ENCODE measurements around the gene TIFAB.

The TIFAB gene

DNA sequence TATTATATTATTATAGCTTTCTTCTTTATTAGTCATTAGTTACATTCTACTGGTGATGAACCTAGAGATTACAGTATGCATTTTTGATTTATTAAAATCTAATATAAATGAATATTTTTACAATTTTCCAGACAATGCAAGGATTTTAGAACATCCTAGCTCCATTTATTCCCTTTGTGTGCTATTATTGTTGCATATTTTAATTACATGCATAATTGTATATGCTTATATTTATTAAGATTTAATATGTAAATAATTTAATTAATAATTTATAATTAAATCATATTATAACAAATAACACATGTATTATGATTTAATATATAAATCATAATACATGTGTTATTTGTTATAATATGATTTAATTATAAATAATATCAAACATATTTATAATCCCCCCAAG is 29.7 kb downstream of the TIFAB start:
- H3K79me2 ChIP-seq (ENCODE audit: insufficient read depth, low read length), result no peaks in the 10 kb centered on the region
- no peak overlapping the region for H3K4me3 ChIP-seq (ENCODE audit: low read depth in 1 of 2, low read length in 2 of 2)
- H3K27me3 ChIP-seq (ENCODE audit: insufficient read depth, low read length, poor library complexity), result no peaks in the 10 kb centered on the region
- H3K36me3 ChIP-seq (ENCODE audit: insufficient read depth, low read length), result no peaks in the 10 kb centered on the region
- DNase-seq (no peak), ATAC-seq (ENCODE audit: insufficient read depth, low read depth) (no peak)
- no peak overlapping the region for H3K4me2 ChIP-seq (ENCODE audit: insufficient read depth, low read length)
- H3K27ac ChIP-seq (ENCODE audit: low read length), result no peak overlapping the region
- peaks cover 31% of the 10 kb centered on the region for H3K4me1 ChIP-seq (ENCODE audit: insufficient read depth, low read length)
- H4K20me1 ChIP-seq (ENCODE audit: insufficient read depth, low read length), result no peaks in the 10 kb centered on the region
- peaks cover 2% of the 10 kb centered on the region for H3K9me3 ChIP-seq (ENCODE audit: insufficient read depth, low read length, severe bottlenecking)
- no peak overlapping the region for H2AFZ ChIP-seq (ENCODE audit: low read depth, low read length)
- H3K9ac ChIP-seq (ENCODE audit: low read depth, low read length), result no peak overlapping the region
- TF ChIP-seq, protein P1, sequence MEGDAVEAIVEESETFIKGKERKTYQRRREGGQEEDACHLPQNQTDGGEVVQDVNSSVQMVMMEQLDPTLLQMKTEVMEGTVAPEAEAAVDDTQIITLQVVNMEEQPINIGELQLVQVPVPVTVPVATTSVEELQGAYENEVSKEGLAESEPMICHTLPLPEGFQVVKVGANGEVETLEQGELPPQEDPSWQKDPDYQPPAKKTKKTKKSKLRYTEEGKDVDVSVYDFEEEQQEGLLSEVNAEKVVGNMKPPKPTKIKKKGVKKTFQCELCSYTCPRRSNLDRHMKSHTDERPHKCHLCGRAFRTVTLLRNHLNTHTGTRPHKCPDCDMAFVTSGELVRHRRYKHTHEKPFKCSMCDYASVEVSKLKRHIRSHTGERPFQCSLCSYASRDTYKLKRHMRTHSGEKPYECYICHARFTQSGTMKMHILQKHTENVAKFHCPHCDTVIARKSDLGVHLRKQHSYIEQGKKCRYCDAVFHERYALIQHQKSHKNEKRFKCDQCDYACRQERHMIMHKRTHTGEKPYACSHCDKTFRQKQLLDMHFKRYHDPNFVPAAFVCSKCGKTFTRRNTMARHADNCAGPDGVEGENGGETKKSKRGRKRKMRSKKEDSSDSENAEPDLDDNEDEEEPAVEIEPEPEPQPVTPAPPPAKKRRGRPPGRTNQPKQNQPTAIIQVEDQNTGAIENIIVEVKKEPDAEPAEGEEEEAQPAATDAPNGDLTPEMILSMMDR (IDR thresholded peaks at IDR 0.05; ENCODE audit: borderline replicate concordance, extremely low read depth, low read length, poor library complexity, severe bottlenecking), result no peak
- TF ChIP-seq EZH2 (IDR thresholded peaks at IDR 0.05; ENCODE audit: borderline replicate concordance, low read depth, low read length, severe bottlenecking), result no peak

DNA sequence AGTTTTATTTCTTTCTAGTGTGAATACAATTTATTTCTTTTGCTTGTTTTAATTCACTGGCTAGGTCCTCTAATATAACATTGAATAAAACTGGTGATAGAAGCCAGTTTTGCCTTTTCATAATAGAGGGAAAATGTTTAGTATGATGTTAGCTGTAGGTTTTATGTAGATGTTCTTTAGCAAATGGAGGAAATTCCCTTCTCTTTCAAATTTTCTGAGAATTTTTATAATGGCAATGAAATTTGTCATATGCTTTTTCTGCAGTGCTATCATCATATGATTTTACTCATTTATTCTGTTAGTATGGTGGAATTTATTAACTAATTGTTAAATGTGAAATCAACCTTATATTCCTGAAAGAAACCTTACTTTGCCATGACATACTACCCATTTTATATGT is 35.1 kb downstream of the TIFAB start:
- no peaks in the 10 kb centered on the region for H3K27me3 ChIP-seq (ENCODE audit: insufficient read depth, low read length, poor library complexity)
- DNase-seq, result no peak
- no peak overlapping the region for H3K4me2 ChIP-seq (ENCODE audit: insufficient read depth, low read length)
- TF ChIP-seq, protein P1 (IDR thresholded peaks at IDR 0.05; ENCODE audit: borderline replicate concordance, extremely low read depth, low read length, poor library complexity, severe bottlenecking), result no peak
- TF ChIP-seq EZH2 (IDR thresholded peaks at IDR 0.05; ENCODE audit: borderline replicate concordance, low read depth, low read length, severe bottlenecking), result no peak
- H2AFZ ChIP-seq (ENCODE audit: low read depth, low read length), result no peak overlapping the region
- no peak overlapping the region for H3K27ac ChIP-seq (ENCODE audit: low read length)
- no peak overlapping the region for H3K4me3 ChIP-seq (ENCODE audit: low read depth in 1 of 2, low read length in 2 of 2)
- H3K9me3 ChIP-seq (ENCODE audit: insufficient read depth, low read length, severe bottlenecking), result peaks cover 2% of the 10 kb centered on the region
- H3K4me1 ChIP-seq (ENCODE audit: insufficient read depth, low read length), result no peaks in the 10 kb centered on the region
- H3K79me2 ChIP-seq (ENCODE audit: insufficient read depth, low read length), result no peaks in the 10 kb centered on the region
- no peak for ATAC-seq (ENCODE audit: insufficient read depth, low read depth)
- no peak overlapping the region for H3K9ac ChIP-seq (ENCODE audit: low read depth, low read length)
- H4K20me1 ChIP-seq (ENCODE audit: insufficient read depth, low read length), result no peaks in the 10 kb centered on the region
- no peaks in the 10 kb centered on the region for H3K36me3 ChIP-seq (ENCODE audit: insufficient read depth, low read length)

DNA sequence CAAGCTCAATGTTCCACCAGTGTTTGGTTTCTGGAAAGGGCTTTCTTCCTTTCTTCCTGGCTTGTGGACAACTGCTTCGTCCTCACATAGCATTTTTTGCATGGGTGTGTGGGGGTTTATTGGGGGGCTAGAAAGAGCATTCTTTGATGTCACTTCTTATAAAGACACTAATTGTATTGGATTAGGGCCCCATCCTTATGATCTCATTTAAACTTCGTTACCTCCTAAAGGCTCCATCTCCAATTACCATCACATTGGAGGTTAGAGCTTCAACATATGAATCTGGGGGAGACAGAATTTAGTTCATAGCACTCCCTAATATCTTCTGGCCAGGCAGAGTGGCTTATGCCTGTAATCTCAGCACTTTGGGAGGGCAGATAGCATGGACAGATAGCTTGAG is 47.1 kb downstream of the TIFAB start:
- Histone ChIP-seq H3K36me3 (ENCODE audit: insufficient read depth, low read length) (no peaks in the 10 kb centered on the region), H2AFZ (ENCODE audit: low read depth, low read length) (no peak overlapping the region), H3K79me2 (ENCODE audit: insufficient read depth, low read length) (peaks cover 4% of the 10 kb centered on the region; the same call in 1 of the 2 replicates), H3K9me3 (ENCODE audit: insufficient read depth, low read length, severe bottlenecking) (peaks cover 3% of the 10 kb centered on the region), H3K27ac (ENCODE audit: low read length) (no peak overlapping the region), H3K4me3 (ENCODE audit: low read depth in 1 of 2, low read length in 2 of 2) (no peak overlapping the region), H3K4me1 (ENCODE audit: insufficient read depth, low read length) (peaks cover 8% of the 10 kb centered on the region), H4K20me1 (ENCODE audit: insufficient read depth, low read length) (no peaks in the 10 kb centered on the region), H3K4me2 (ENCODE audit: insufficient read depth, low read length) (no peak overlapping the region), H3K9ac (ENCODE audit: low read depth, low read length) (no peak overlapping the region), H3K27me3 (ENCODE audit: insufficient read depth, low read length, poor library complexity) (no peaks in the 10 kb centered on the region)
- DNase-seq (no peak), ATAC-seq (ENCODE audit: insufficient read depth, low read depth) (no peak)
- TF ChIP-seq, protein P1 (IDR thresholded peaks at IDR 0.05; ENCODE audit: borderline replicate concordance, extremely low read depth, low read length, poor library complexity, severe bottlenecking), result no peak
- TF ChIP-seq EZH2 (IDR thresholded peaks at IDR 0.05; ENCODE audit: borderline replicate concordance, low read depth, low read length, severe bottlenecking), result no peak

DNA sequence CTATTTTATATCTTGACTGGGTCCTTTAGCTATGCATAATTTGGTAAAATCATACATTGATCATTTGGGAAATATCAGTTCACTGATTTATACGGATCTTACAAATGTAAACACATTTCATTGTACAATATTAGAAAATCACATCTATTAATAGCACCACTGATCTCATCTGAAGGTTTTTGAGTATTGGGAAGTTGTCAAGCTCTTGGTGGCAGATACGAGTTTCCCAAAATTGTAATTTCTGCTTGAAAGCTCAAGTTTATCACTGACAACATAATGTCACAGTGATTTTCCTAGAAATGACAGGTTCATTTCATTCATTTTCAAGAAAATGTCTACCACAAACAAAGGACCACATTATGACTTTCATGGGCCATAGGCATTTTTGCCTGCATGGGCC is 50.1 kb downstream of the TIFAB start:
- no peak for ATAC-seq (ENCODE audit: insufficient read depth, low read depth)
- Histone ChIP-seq H3K27ac (ENCODE audit: low read length) (no peak overlapping the region), H4K20me1 (ENCODE audit: insufficient read depth, low read length) (peaks cover 13% of the 10 kb centered on the region), H3K79me2 (ENCODE audit: insufficient read depth, low read length) (peaks cover 35% of the 10 kb centered on the region), H3K36me3 (ENCODE audit: insufficient read depth, low read length) (peaks cover 12% of the 10 kb centered on the region), H3K9me3 (ENCODE audit: insufficient read depth, low read length, severe bottlenecking) (peaks cover 3% of the 10 kb centered on the region), H3K27me3 (ENCODE audit: insufficient read depth, low read length, poor library complexity) (no peaks in the 10 kb centered on the region), H3K9ac (ENCODE audit: low read depth, low read length) (no peak overlapping the region), H3K4me3 (ENCODE audit: low read depth in 1 of 2, low read length in 2 of 2) (no peak overlapping the region), H3K4me1 (ENCODE audit: insufficient read depth, low read length) (peaks cover 25% of the 10 kb centered on the region), H3K4me2 (ENCODE audit: insufficient read depth, low read length) (no peak overlapping the region), H2AFZ (ENCODE audit: low read depth, low read length) (no peak overlapping the region)
- DNase-seq, result no peak
- TF ChIP-seq EZH2 (IDR thresholded peaks at IDR 0.05; ENCODE audit: borderline replicate concordance, low read depth, low read length, severe bottlenecking), result no peak
- TF ChIP-seq, protein P1 (IDR thresholded peaks at IDR 0.05; ENCODE audit: borderline replicate concordance, extremely low read depth, low read length, poor library complexity, severe bottlenecking), result no peak

All from DND-41 (cell line).